GM12875 (cell line): ENCODE data around the gene HAO2.

ENCODE experiments used
- H3K4me3 ChIP-seq: one replicate; pipeline ENCODE4 v1.5.1; 2011; ENCODE audit warnings: low read depth, low read length, control low read depth
- TF ChIP-seq, protein P1 (sequence below): IDR thresholded peaks from 2 replicates; pipeline ENCODE4 v1.5.1; 2011; ENCODE audit warnings: low read depth, mild to moderate bottlenecking, control low read depth, inconsistent platforms, low read length, moderate library complexity, borderline replicate concordance; ENCODE audit not compliant: insufficient read depth

The HAO2 gene

DNA sequence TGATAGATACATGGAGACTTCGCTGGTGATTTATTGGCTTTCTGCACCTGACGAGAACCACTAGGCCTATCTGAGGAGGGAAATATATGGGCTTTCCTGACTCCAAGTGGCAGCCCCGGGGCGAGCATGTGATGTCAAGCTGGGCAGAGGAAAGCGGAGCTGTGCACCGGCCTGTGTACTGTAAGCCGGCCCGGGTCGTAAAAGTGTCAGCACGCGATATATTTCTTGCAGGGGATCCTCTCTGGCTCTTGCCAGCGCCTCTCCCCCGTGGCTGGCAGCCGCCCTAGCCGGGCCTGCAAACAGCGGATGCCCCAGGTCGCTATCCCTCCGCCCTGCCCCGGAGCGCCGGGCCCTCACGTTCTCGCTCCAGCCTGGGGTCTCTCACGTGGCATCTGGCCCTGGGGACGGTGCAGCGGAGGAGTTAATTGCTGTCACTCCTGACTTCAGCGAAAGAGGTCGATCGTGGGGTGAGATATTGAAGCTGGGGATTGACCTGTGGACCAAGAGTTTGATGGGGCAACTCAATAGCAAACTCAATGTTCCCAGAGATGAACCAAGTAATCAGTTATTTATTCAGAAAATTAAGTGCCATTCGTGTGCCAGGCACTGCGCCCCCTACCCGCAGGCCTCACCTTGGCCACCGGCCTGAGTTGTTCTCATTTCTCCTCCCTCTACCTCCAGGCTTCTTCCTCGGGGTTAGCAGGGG lies 41.0 kb upstream of the HAO2 start:
- no peak overlapping the region for H3K4me3 ChIP-seq
- TF ChIP-seq, protein P1, sequence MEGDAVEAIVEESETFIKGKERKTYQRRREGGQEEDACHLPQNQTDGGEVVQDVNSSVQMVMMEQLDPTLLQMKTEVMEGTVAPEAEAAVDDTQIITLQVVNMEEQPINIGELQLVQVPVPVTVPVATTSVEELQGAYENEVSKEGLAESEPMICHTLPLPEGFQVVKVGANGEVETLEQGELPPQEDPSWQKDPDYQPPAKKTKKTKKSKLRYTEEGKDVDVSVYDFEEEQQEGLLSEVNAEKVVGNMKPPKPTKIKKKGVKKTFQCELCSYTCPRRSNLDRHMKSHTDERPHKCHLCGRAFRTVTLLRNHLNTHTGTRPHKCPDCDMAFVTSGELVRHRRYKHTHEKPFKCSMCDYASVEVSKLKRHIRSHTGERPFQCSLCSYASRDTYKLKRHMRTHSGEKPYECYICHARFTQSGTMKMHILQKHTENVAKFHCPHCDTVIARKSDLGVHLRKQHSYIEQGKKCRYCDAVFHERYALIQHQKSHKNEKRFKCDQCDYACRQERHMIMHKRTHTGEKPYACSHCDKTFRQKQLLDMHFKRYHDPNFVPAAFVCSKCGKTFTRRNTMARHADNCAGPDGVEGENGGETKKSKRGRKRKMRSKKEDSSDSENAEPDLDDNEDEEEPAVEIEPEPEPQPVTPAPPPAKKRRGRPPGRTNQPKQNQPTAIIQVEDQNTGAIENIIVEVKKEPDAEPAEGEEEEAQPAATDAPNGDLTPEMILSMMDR, result peak; percentile 48; the same call in 1 of the 2 replicates

DNA sequence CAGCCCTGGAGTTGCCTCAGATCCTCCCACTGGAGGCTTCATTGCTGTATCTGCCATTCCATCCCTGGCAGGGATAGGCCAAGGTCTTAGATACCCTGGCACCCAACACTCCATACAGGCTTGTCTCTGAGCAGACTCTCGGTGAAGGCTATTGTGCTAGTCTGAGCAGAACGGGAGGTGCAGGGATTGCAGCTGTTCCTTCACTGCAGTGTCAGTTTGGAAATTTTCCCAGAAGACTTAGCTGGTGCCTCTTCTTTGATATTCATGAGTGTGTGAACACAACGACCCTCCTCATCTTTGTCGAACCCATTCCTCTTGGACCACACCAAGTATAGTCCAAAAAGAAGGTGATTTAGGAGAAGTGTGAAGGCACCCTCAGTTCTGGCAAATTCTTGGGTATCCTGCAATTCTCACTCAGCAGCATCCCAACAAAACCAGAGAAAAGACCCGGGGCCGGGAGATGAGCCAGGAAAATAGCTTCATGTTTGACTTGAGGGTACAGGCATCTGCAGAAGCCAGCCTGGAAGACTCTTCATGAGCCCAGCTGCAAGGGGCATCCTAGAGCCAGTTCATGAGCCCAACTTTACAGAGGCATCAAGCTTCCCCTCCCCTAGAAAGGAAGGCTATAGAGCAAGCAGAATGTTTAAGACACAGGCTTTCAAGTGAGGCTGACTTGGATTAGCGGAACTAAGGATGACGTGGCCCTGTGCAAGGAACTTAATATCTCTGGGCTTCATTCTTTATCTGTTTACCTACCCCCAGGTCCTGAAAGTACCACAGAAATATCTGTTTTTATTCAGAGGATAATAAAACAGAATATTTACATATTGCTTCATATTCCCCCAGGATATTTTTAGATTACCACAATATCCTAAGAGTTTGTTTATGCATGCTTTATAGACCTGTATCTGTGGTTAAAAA lies 38.8 kb upstream of the HAO2 start:
- TF ChIP-seq, protein P1, result no peak
- no peak overlapping the region for H3K4me3 ChIP-seq

DNA sequence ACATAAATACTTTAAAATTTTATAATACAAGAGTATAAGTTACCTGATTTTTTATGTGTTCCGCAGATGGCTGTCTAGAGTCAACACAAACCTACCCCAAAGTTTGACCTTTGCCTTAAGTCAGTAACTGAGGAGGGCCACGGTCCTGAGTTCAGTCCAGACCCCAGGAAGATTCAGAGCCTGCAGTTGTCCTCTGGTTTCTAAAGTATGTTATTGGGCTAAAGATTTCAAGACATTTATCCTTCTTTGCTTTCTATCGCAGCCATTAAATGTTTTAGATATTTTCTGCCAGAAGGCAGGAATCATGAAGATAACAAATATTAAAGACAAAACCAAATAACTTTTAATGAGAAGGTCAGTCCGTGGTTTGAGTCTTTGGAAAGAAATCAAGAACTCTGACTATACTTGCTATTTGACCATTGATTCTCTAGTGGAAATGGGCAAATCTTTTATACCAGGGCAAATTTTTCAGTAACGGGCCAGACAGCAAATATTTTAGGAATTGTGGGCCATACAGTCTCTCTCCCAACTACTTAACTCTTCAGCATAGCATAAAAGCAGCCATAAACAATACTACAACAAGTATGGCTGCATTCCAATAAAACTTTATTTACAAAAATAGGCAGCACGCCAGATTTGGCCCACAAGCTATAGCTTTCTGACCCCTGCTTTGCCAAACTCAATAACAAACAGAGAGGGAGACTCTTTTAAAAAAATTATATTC lies 38.0 kb upstream of the HAO2 start:
- no peak overlapping the region for H3K4me3 ChIP-seq

DNA sequence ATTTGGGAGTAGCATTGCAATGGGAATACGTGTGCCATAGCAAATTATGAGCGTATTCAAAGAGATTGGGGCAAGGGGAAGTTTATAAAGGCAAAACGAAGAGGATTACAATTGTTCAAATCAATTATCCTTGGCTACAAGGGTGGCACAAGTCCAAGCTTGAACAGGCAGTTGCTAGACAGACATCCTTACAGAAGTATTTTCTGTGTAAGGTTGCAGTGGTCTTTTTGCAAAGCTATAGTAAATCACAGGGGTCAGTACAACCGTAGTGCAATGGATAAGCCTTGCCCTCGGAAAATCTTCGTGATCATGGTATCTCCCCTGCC lies 37.4 kb upstream of the HAO2 start:
- H3K4me3 ChIP-seq, result no peak overlapping the region
- TF ChIP-seq, protein P1, result no peak

More for the DNA sequence above, 38.0 kb upstream of the HAO2 start:
- TF ChIP-seq, protein P1, result no peak

DNA sequence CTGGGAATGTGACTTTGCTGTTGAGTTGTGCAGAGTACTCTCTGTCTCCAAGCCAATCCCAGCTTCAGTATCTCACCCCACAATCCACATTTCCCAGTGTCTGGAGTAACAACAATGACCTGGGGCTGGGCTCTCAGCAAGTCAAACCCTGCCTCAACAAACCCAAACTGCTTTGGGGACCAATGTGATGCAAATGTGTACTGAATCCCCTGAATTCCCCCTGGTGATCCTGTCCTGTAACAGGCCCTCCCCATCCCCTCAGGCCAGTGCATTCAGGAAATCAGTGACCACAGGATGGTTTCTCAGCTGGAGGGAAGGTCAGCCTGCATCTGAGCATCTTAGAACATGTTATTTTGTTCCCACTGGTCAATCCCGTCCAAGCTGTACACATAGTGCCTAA lies 36.7 kb upstream of the HAO2 start:
- no peak overlapping the region for H3K4me3 ChIP-seq
- TF ChIP-seq, protein P1, result no peak

DNA sequence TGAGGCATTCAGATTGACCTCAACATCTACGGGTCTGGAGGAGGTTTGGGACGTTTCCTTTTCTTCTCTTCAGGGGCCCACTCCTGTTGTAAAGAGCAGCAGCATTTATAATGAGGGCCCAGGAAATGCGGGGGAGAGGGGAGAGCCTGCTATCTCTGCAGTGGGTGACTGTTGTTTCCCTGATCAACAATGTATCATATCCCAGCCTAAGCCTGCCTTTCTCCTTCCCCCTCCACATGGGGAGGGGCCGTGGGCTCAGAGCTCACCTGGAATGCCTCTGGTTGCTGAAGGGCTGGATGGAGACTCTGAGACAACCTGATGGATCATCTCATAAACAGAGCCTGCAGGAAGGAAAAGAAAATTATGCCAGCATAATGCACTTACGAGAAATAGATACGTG lies 36.0 kb upstream of the HAO2 start:
- H3K4me3 ChIP-seq, result no peak overlapping the region
- TF ChIP-seq, protein P1, result no peak
